ENCODE data around the gene INPP5D.

INPP5D gene

DNA sequence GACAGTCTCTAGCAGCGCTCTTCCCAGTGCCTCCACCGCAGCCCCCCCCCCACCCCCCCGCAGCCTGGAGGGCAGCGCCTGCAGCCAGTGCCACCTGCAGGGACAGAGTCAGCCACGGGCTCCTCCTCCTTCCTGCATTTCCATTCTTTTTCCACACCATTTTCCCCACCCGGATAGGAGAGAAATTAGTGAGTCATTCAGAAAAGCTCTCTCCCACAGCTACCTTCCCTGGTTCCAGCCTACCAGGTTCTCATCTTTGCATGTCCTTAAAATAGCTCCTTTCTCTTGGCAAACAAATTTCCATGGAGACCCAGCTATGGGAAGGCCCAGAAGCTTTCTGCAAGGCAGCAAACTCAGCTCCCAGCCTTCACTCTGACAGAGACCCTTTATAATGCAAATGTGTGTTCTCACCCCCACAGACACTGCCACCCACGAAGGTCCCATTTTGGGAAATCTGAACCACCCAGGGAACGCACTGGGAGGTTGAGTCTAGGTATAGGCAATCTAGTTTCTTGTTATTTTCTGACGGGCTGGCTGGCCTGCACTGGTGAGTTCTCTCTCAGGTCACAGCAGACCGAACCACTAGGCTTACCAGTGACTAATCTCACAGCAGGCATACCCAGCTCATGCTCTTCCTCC, 149.5 kb downstream of the INPP5D start:
- TF ChIP-seq EP300 (IDR thresholded peaks at IDR 0.05; ENCODE audit: borderline replicate concordance) (peak; percentile 87), RAD21 (IDR thresholded peaks at IDR 0.05; ENCODE audit: low read depth) (no peak; the same call in 1 of the 2 replicates), TAF1 (IDR thresholded peaks at IDR 0.05; ENCODE audit: low read depth) (no peak), CREB1 (IDR thresholded peaks at IDR 0.05; ENCODE audit: low read depth) (no peak), NFIC (IDR thresholded peaks at IDR 0.05) (peak; percentile 78), FOXM1 (IDR thresholded peaks at IDR 0.05; ENCODE audit: borderline replicate concordance, low read depth) (peak; percentile 79), REST (IDR thresholded peaks at IDR 0.05; ENCODE audit: low read depth) (no peak; the same call in 1 of the 2 replicates), CEBPB (IDR thresholded peaks at IDR 0.05) (0 out of 2 replicates have a peak, but pooled peaks have one; percentile 20), TCF12 (IDR thresholded peaks at IDR 0.05; ENCODE audit: low read depth) (peak; percentile 91), EGR1 (IDR thresholded peaks at IDR 0.05) (0 out of 2 replicates have a peak, but pooled peaks have one; percentile 9), YY1 (IDR thresholded peaks at IDR 0.05; ENCODE audit: low read depth) (peak; percentile 49; the same call in 1 of the 2 replicates), ZBTB7A (IDR thresholded peaks at IDR 0.05; ENCODE audit: low read depth) (no peak), TEAD4 (IDR thresholded peaks at IDR 0.05) (peak; percentile 64), USF1 (IDR thresholded peaks at IDR 0.05) (no peak)
- TF ChIP-seq, protein P1, sequence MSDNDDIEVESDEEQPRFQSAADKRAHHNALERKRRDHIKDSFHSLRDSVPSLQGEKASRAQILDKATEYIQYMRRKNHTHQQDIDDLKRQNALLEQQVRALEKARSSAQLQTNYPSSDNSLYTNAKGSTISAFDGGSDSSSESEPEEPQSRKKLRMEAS (IDR thresholded peaks at IDR 0.05): 0 out of 2 replicates have a peak, but pooled peaks have one; percentile 10

- TF ChIP-seq, protein P1 (IDR thresholded peaks at IDR 0.05): no peak
- TF ChIP-seq TAF1 (IDR thresholded peaks at IDR 0.05; ENCODE audit: low read depth) (no peak), CEBPB (IDR thresholded peaks at IDR 0.05) (no peak), NFIC (IDR thresholded peaks at IDR 0.05) (no peak), FOXM1 (IDR thresholded peaks at IDR 0.05; ENCODE audit: borderline replicate concordance, low read depth) (no peak), TCF12 (IDR thresholded peaks at IDR 0.05; ENCODE audit: low read depth) (no peak), TEAD4 (IDR thresholded peaks at IDR 0.05) (no peak), ZBTB7A (IDR thresholded peaks at IDR 0.05; ENCODE audit: low read depth) (no peak), EP300 (IDR thresholded peaks at IDR 0.05; ENCODE audit: borderline replicate concordance) (no peak)
These were observed 150.1 kb downstream of the INPP5D start for GRCh38 chr2:233210281-233210680.

- TF ChIP-seq NFIC (IDR thresholded peaks at IDR 0.05) (peak; percentile 93), EGR1 (IDR thresholded peaks at IDR 0.05) (no peak), TCF12 (IDR thresholded peaks at IDR 0.05; ENCODE audit: low read depth) (peak; percentile 44; the same call in 1 of the 2 replicates), EP300 (IDR thresholded peaks at IDR 0.05; ENCODE audit: borderline replicate concordance) (peak; percentile 76; the same call in 1 of the 2 replicates), FOXM1 (IDR thresholded peaks at IDR 0.05; ENCODE audit: borderline replicate concordance, low read depth) (peak; percentile 61; the same call in 1 of the 2 replicates), CREB1 (IDR thresholded peaks at IDR 0.05; ENCODE audit: low read depth) (no peak), CEBPB (IDR thresholded peaks at IDR 0.05) (no peak), RAD21 (IDR thresholded peaks at IDR 0.05; ENCODE audit: low read depth) (peak; percentile 13; the same call in 1 of the 2 replicates), TEAD4 (IDR thresholded peaks at IDR 0.05) (peak; percentile 87), TAF1 (IDR thresholded peaks at IDR 0.05; ENCODE audit: low read depth) (no peak)
- TF ChIP-seq, protein P1 (IDR thresholded peaks at IDR 0.05): peak; percentile 70; the same call in 1 of the 2 replicates
These were observed 150.9 kb downstream of the INPP5D start for GRCh38 chr2:233210843-233211547.

DNA sequence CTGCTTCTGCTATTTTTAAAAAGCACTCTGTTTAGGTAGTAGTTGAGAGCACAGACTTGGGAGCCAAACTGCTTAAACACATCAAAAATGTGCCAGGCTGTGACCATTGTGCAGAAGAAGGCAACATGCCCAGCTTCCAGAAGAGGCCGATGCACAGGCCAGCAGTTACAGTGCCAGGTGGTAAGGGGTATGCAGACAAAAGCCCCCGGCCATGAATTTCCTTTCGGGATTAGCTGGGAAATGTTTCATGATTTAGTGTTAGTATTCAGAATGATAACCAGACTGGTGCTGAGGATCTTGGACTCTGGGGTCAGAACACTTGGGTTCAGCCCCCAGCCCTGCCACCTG, 151.4 kb downstream of the INPP5D start:
- TF ChIP-seq NFIC (IDR thresholded peaks at IDR 0.05) (no peak), RAD21 (IDR thresholded peaks at IDR 0.05; ENCODE audit: low read depth) (no peak), TAF1 (IDR thresholded peaks at IDR 0.05; ENCODE audit: low read depth) (no peak), USF1 (IDR thresholded peaks at IDR 0.05) (no peak), FOXM1 (IDR thresholded peaks at IDR 0.05; ENCODE audit: borderline replicate concordance, low read depth) (no peak), EP300 (IDR thresholded peaks at IDR 0.05; ENCODE audit: borderline replicate concordance) (no peak), CREB1 (IDR thresholded peaks at IDR 0.05; ENCODE audit: low read depth) (no peak), YY1 (IDR thresholded peaks at IDR 0.05; ENCODE audit: low read depth) (no peak), TEAD4 (IDR thresholded peaks at IDR 0.05) (no peak), TCF12 (IDR thresholded peaks at IDR 0.05; ENCODE audit: low read depth) (no peak), CEBPB (IDR thresholded peaks at IDR 0.05) (no peak), ZBTB7A (IDR thresholded peaks at IDR 0.05; ENCODE audit: low read depth) (no peak), REST (IDR thresholded peaks at IDR 0.05; ENCODE audit: low read depth) (no peak), EGR1 (IDR thresholded peaks at IDR 0.05) (no peak)
- TF ChIP-seq, protein P1 (IDR thresholded peaks at IDR 0.05): no peak
